ENCODE results near the gene ZSWIM6.

Gene ZSWIM6

GRCh38 chr5:61498121-61498520, 166.1 kb downstream of the ZSWIM6 start:
- no peak for DNase-seq

GRCh38 chr5:61501971-61502370, 169.9 kb downstream of the ZSWIM6 start:
- no peak for DNase-seq

GRCh38 chr5:61504143-61504770, 172.2 kb downstream of the ZSWIM6 start:
- DNase-seq: no peak

DNA sequence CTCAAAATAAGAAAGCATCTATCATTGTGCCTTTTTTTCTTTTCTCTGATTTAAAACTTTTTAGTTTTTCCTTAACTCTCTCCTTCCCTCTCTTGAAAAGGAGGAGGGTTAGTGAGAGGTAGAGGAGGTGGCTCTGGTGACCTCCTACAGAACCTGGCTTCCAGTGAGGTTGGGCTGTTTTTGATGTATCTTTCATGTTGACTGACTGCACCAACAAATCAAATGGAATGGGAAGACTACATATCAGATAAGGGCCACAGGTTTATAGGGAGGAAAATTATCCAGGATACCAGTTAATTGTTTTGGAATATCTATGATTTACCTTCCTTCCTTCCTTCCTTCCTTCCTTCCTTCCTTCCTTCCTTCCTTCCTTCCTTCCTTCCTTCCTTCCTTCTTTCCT, 173.2 kb downstream of the ZSWIM6 start:
- no peak for DNase-seq

- no peak for DNase-seq
Observed at GRCh38 chr5:61507232-61507631, 175.2 kb downstream of the ZSWIM6 start.

- DNase-seq: no peak
Observed at GRCh38 chr5:61516946-61517345, 184.9 kb downstream of the ZSWIM6 start.

DNA sequence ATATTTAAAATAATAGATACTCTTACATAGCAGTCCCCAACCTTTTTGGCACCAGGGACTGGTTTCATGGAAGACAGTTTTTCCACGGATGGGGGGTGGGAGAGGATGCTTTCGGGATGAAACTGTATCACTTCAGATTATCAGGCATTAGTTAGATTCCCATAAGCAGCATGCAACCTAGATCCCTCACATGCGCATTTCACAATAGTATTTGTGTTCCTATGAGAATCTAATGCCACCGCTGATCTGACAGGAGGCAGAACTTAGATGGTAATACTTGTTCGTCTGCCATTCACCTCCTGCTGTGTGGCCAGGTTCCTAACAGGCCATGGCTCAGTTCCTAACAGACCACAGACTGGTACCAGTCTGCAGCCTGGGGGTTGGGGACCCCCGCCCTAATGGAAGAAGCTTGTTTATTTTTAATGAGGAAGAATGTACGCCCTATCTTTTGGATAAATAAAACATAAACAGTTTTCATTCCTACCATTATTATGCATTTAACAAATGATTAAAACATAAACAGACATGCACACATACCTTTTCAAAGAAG, 187.7 kb downstream of the ZSWIM6 start:
- no peak for DNase-seq

GRCh38 chr5:61523073-61523472, 191.0 kb downstream of the ZSWIM6 start:
- DNase-seq: no peak

GRCh38 chr5:61523997-61524396, 191.9 kb downstream of the ZSWIM6 start:
- no peak for DNase-seq

DNA sequence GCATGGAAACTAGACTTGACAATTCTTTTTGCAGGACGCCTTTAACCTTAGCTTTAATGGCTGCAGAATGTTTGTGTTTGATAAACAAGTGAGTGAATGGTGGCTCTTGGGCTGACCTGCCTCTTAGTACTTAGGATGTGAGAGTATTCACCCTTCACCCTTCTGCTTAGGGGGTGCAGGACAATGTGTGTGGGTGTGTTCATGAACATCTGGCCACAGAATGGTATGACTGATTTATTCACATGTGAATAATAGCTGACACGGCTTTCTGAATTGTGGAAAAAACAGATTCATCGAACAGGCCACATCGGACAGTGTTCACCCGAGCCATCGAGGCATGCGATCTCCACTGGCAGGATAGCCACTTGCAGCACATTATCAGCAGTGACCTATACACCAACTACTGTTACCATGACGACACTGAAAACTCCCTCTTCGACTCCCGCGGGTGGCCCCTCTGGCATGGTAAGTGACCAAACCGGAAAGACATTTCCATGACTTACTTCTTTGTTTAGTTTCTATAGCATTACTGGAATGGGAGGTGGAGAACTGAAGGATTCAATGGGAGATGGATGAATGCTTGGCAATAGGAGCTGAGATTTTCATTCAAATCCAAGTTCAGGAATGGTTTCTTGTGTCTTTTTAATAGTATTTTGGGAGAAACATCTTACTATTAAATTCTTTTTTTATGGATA, 193.6 kb downstream of the ZSWIM6 start:
- DNase-seq: no peak

GRCh38 chr5:61526207-61526519, 194.1 kb downstream of the ZSWIM6 start:
- DNase-seq: no peak

- DNase-seq: no peak
Observed at GRCh38 chr5:61532983-61533382, 200.9 kb downstream of the ZSWIM6 start.

- no peak for DNase-seq
Observed at GRCh38 chr5:61534481-61535267, 202.6 kb downstream of the ZSWIM6 start.

- no peak for DNase-seq
Observed at GRCh38 chr5:61535828-61536227, 203.8 kb downstream of the ZSWIM6 start.

DNA sequence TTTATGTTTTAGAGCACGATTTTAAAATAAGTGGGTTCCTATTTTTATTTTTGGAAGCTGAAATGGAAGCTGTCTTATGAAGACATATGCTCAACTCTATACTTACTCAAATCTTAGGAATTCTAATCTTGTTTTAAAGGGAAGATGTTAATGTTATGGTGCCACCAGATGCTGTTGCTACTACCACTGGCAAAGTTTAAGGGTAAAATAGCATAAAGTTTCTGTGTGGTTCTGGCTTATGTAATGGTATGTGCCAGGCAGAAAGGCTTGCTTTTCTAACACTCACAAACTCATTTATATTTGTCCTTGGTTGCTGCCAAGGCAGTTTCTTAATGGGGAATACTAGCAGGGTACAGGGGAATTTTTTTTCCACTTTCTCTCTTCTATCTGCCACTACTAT, 204.9 kb downstream of the ZSWIM6 start:
- DNase-seq: no peak

DNA sequence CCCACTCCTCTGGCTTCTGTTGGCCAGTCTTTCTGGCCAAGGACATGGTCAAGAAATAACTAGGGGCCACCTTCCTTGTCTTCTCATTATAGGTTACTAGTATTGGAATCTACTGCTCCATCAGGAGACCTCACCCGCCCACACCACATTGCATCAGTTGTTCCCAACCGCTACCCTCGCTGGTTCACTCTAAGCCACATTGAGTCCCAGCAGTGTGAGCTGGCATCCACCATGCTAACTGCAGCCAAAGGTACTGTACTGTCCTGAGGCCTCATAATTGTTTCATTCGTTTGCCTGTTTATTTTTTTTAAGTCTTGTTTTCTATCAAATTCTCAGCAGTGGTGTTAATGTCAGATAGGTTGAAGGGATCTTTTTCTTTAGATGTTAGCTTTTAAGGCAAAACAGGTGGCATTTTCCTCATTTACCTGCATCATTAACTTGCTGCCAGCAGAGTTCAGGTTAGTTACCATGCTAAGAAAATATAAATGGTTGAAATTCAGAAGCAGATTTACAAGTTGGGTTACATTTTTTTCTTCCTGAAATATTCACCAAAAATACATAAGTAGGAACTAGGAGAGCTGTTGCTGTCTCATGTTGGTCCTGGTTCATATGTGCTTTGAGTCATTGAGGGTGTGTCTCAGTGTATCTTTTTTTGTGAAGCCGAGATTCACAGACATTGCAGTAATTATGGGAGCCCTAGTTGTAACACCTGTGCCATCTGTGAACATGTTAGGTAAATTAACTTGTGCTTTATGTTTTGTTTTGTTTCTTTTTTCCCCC, 206.9 kb downstream of the ZSWIM6 start:
- DNase-seq: no peak

DNA sequence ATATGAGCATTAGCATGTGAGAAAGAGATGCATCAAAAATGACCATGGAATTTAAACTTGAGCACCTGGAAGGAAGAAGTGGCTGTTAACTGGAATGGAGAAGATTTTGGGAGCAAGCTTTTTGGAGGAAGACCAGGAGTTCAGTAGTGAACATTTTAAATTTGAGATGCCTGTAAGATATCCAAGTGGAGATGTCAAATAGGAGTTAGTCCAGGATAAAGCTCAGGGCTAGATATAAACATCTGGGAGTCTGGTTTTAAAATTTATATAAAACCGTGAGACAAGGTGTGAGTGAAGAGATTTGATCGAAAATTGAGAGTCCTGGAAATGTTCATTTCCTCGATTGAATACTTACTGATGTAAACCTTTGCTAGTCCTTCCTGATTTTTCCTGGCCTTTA, 217.5 kb downstream of the ZSWIM6 start:
- DNase-seq: no peak

DNA sequence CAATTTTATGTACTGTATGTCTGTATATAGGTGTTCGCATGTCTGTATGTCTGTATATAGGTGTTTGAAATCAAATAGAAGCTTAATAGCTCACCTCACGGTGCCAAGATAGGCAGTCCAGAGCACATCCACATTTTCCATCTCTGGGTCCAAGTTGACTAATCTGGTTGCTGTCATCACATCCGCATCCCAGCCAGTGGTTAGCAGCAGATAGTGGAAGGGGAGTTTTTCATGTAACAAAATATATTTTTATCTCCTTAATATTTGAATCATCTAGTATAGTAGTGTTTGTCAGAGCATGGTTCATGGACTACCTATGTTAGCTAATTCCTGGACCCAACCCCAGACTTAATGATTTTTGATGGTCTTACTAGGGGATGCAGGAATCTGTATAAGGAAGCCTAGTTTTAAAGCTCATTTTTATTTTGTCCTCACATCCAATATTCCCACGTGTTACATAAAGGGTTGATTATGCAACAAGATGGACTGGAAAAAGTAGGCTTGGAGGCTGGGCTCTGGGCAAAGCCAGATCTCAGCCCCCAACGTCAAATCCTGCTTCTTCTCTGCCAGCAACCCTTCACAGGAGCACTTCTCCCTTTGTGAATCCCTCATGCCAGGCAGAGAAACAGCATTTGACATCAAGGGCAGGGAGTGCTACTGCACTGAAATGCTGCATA, 219.7 kb downstream of the ZSWIM6 start:
- no peak for DNase-seq

DNA sequence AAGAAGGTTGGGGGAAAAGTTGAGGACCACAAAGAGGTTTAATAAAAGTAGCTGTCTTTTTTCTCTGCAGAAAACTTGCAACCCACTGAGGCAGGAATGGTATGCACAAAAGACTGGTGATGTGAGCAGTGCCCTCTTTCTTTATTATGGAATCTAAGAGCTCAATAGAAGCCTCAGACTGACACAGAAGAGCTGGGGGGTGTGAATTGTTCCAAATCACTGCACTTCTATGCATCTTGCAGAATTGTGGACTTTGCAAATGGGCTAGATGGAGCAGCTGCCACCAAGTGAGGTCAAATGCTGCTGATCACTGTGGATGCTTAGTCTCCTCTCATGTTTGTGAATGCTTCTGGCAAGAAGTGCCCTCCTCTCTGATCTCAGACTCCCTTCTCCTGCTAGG, 227.1 kb downstream of the ZSWIM6 start:
- DNase-seq: no peak

GRCh38 chr5:61559722-61560121, 227.7 kb downstream of the ZSWIM6 start:
- no peak for DNase-seq

DNA sequence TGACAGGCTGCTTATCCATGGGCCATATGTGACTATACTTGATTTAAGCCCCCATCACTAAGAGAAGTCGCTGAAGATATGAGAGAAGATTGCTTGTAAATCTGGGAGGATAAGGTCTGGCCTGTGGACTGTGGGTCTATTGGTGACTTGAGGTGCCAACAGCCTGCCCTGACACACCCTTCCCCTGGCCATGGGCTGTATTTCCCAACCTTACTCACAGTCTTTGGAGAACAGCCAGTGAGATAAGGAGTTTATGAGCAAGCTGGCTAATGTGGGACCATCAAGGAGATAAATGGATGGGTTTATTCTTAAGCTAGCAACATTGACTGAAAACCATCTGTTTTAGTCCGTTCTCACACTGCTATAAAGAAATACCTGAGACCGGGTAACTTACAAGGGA, 231.3 kb downstream of the ZSWIM6 start:
- no peak for DNase-seq

GRCh38 chr5:61567337-61567736, 235.3 kb downstream of the ZSWIM6 start:
- DNase-seq: no peak

DNA sequence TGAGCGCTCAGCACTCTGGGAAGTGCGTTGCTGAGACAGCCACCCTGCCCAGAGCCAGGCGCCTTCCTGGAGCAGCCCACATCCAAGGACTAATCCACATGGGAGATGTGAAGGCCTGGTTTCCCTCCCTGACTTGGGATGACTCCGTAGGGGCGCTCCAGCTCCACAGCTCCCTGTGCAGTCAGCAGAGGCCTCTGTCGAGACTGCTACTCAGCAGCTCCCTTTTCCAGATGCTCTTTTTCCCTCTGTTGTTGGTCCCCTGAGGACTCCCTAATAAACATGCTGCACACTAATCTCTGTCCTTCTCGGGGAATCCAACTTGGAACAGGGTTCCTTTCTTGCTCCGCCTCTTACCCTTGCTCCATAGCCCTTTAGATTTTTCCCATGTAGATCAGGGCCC, 237.3 kb downstream of the ZSWIM6 start:
- DNase-seq: no peak
